HG02840 (cell line): ENCODE measurements around the gene CIAO2B.
"Not testable (repeated sequence)": the region's sequence is repeated elsewhere in the genome, so short reads cannot be mapped to it uniquely, and the experiment has no call there.

Experiments
- ATAC-seq: cut with Tn5 transposase; IDR thresholded peaks from one replicate; pipeline ENCODE4 v1.9.1; 2021; ENCODE audit warnings: mild to moderate bottlenecking, moderate library complexity, moderate number of reproducible peaks; ENCODE audit not compliant: unreplicated experiment, low FRiP score

Gene CIAO2B

DNA sequence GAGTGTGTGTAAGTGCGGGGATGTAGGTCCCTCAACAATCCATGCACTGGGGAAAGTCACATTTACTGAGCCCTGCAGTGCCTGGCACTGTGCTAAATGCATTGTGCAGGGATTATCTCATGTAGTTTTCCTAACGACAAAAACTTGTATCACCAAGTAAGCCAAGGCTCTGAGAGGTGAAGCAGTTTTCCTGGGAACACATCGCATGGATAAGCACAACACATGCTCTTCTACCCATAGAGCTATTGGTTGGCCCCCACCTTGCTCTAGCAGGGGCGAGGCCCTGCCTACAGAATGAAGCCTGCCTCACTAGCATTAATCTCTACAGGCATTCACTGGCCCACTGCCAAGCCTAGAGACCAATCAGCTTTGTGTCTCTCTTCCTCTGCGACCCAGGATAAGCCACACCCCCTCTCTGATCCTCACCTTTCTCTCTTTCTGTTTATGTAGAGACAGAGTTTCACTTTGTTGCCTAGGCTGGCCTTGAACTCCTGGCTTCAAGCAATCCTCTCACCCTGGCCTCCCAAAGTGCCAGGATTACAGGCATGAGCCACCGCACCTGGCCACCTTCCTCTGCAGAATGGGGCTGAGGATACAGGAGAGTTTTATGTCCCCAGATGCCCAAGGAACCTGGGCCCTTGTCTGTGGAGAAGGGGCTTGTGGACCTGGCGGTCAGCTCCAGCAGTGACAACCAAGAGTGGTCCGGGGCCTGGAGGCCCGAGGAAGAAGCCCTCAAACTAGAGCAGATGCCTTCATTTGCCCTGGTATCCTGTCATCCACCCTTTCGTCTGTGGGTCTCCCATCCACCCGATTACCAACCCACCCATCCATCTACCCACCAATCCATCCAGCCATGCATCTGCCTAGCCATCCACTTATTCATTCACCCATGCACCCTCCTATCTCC lies 28.3 kb downstream of the CIAO2B start:
- no peak for ATAC-seq

DNA sequence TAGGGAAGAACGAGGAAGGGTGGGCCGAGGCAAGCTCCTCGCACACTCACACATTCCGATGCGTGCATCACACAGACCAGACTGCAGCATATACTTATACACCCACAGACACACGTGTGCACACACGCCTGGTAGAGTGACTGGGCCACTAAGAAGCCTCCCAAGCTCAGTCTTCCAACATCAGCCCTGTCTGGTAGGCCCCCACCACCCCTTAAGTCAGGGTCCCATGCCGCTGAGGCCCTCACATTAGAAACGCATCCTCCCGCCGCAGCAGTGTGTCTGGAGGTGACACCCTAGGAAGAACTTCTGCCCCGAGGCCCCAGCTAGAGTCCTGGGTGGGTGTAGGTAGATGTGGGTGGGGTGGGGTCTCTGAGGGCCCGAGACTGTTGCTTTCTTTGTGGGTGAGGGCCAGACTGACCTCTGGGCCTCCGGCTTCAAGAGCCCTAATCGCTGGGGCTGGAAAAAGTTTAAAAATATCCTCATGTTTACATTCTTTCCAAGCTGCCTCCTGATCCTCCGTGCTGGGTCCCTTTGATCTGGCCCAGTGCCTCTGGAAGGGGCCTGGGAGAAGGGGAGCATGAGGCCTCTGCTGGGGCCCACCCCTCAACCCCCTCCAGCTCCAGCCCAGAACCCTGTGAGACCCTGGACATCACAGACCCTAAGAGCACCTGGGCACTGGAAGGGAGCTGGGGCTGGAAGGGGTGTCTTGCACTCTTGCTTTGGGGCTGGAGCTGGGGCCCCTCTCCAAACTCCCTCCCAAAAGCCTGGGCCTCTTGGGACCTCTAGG lies 29.2 kb downstream of the CIAO2B start:
- no peak for ATAC-seq

DNA sequence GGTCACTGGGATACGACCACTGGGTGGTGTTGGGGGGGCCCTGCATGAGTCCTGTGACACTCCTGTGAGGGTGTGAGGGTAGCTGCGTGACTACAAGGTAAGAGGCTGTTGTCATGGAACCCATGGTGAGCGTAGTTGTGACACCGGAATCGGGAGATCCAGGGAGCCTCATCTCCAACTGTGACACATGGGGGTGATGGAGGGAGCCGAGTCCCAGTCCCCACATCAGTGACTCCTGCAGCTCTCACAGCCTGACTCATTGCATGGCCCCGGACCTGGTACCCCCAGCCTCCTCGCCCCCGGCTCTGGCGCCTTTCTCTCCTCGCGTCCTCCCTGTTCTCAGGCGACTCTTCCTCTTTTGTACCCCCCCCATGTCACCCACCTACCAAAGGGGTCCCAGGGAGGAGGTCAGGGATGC lies 29.8 kb downstream of the CIAO2B start:
- no peak for ATAC-seq

DNA sequence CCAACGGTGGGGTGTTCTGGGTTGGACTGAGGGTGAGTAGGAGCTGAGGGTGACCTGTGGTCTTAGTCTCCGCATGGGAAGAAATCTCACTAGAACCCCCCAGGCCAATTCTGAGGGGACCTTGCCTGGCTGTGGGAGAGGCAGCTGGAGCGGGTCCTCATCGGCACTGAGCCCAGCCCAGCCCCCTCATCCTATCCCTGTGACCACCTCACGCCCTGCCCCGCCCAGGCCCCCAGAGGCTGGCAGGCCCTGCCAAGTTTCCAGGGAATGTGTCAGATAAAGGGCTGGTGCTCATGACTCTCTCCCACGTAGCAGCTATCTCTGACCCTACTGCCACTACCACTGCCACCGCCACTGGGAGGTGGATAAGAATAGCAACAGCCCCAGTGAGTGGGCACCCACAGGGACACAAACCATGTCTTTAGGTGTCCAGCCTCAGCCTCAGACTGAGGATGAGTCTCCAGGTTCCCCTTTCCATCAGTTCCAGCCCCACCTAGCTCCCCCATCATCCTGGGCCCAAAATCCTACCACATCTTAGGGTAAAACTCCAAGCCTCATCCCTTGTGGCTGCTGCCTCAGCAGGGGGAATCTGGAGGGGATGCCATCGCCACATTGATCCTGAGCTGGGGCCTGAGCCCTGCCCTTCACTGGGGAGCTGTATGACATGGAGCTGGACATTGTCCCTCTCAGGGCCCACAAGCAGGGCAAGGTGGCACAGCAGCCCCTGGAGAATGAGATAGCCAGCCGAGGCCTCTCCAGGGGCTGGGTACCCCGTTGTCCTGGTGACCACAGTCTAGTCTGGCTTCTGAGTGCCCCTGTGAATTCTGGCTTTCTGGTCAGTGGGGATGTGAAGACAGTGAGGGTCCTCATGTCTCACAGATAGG lies 30.4 kb downstream of the CIAO2B start:
- no peak for ATAC-seq

DNA sequence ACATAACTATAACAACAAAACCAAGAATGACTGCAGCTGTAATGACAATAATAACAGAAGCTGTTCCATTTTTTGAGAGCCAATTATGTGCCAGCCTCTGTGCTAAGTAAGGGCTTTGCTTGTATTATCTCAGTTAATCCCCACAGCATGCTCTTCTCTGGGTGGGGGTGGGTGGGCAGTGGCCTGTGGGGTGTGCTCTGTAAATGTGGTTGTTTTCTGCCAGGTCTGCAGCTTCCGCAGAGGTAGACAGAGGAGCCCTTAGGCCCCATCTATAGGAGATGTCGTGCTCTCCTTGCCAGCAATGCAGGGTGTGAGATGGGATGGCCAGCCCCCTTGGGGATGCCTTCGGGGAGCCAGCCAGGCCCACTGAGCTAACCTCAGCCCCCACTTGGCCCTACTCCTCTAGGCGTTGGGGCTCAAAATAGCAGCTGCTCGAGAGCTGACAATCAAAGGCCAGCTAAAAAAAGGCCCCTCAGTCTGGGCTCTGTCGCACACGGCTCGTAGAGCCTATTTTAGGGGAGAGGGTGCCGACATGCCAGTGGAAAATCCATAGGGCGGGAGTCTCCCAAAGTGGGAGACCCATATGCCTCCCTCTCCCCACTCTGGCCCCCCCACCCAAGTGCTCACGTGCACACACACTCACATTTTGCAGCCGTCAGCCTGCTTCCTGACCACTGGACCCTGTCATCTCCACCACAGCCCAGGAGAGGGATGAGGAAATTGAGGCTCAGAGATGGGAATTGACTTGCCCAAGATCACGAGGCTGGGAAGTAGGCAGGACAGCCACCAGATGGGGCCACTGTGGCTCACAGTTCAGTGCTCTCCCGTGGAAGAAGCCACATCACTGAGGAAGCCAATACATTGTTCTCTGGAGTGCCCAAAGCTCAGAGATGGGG lies 31.3 kb downstream of the CIAO2B start:
- ATAC-seq = no peak

DNA sequence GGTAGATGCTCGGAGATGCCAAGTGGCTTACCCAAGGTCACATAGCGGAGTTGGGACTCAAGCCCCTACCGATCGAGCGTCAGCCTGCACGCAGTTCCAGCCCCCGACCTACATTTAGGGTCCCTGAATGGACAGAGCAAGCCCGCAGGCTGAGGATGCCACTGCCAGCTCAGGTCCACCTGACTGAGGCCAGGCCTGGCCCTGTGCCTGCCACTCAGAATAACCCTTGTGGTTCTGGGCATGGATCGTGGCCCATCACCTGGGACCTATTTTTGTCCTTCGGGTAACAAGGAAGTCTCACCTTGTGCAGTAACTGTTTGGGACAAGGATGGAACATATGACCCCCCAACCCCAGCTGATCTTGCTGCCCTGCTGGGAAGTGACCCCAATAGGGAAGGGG lies 32.6 kb downstream of the CIAO2B start:
- no peak for ATAC-seq

DNA sequence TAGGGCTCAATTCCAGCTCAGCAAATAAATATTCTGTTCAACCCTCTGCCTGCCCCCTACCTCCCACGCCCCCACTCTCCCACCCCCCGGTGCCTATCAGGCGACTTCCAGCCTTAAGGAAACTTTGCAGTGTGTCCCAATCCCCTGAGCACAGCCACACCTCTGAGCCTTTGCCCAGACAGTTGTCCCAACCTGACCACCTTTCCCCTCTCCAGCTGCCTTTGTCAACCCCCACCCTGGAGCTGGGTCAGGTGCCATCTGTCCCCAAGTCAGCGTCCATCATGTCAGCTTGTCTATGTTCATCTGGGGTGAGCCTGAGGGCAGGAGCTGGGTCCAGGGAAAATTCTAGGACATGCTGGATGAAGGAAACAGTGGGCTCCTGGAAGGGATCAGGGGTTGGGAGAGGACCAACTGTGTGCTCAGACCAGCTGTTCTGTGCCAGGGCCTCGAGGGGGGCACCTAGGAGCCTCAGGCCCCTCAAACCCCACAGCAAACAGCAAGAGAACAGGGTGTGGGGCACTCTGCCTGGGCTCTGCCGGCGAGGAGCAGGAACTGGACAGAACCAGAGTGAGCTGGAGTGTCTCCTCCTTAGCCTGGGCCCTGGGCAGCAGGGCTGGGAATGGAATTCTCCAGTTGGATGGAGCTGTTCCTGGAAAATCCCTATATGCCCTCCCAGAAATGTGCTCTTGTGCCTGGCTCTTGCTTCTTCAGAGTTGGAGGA lies 33.3 kb downstream of the CIAO2B start:
- no peak for ATAC-seq

DNA sequence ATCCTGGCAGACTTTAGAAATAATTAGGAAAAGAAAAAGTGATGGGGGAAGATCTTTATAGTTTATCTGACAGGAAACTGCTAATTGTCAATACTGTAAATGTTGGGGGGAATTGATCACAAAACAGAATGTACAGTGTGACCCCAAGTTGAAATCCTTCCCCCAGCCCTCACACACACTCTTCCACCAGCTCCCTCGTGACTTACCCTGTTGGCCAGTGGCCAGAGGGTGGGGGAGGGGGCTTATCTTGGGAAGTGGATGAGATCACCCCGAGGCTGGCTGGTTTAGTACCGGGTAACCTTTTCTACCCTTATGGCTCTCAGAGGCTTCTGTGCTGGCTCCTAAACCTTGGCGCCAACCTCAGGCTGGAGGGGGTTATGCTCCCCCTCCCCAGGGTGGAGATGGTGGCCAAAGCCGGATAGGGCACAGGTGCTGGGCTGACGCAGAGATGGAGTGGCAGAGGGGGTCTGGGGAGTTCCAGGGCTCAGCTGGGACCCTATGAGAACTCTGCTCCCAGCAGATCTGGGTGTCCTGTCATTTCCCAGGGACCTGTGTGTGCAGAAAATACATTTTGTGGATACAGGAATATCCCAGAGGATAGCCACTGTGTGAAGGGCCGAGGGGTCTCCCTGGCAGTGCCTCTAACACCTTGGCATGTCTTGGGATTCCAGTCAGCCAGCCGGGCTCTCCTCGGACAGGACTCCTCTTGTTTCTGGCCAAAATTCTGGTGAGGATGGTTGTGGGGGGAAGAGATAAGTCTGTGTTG lies 34.1 kb downstream of the CIAO2B start:
- ATAC-seq = no peak

DNA sequence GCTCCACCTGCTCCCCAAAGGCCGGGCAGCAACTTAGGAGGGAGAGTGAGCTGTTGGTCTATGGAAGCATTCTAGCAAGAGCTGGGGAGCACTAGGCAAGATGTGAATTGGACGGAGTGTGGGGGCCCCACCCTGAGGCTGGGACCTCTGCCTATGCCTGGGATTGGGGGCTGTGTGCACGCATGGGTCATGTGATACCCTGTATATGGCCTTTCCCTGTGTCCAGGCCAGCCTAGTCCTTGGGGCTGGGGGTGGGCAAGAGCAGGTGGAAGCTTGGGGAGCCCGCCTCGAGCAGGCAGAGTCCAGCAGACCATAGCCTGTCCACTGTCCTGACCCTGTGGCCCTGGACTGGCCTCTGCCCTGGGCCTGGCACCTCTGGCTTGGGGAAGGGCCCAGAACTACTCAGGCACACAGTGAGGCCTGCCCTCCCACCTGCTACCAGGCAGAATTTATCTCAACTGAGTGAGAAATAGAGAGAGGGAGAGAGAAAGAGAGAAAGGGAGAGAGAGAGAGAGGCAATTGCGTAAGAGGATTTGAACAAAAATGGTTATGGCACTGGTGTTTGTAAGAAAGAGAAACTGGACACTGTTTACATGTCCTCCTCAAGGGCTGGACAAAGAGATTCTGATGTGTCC lies 34.8 kb downstream of the CIAO2B start:
- ATAC-seq = no peak

DNA sequence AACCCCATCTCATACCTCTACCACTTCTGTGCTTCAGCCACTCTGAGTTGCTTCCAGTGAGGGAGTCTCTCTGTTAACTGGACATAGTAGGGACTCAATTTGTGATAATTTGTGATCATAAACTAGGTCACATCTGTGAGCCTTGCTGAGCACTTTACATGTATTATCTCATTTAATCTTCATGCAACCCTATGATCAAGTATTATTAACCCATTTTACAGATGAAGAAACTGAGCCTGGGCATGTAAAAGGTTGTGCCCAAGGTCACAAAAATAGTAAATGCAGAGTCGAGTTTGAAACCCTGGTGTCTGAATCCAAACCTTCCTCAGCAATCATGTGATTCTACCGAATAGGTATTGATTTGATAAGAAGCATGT lies 35.3 kb downstream of the CIAO2B start:
- no peak for ATAC-seq

DNA sequence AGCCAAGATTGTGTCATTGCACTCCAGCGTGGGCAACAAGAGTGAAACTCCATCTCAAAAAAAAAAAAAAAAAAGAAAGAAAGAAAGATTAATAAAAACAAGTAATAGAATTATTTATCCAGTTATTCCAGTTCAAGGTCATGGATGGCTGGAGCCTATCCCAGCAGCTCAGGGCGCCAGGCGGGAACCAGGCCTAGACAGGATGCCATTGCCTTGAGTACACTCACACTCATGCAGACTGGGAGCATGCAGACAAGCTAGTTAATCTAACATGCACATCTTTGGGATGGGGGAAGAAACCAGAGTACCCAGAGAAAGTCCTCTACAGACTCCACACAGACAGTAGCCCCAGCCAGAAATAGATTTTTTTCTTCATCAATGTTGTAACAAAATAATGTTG lies 36.0 kb downstream of the CIAO2B start:
- ATAC-seq = no peak

DNA sequence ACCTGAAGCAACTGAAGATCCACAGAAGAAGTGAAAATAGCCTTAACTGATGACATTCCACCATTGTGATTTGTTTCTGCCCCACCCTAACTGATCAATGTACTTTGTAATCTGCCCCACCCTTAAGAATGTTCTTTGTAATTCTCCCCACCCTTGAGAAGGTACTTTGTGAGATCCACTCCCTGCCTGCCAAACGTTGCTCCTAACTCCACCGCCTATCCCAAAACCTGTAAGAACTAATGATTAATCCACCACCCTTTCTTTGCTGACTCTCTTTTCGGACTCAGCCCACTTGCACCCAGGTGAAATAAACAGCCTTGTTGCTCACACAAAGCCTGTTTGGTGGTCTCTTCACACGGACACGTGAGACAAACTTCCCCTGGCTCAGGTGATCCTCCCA lies 37.5 kb downstream of the CIAO2B start:
- not testable (repeated sequence) for ATAC-seq

DNA sequence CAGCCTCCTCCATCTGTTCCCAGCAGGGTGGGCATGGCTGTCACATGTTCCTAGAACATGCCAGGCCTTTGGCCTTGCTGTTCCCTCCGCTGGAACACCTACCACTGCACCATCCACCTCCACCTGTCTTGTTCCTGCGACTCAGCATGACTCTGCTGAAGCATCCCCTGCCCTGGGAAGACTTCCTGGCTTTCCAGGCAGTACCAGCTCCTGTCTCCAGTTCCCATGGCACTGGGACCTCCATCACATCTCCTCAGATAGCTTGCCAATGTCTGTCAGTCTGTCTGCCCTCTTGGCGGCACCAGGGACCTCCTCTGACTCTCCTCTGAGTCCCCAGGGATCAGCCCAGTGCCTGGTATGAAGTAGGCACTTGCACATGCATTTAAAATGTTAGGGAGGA lies 38.2 kb downstream of the CIAO2B start:
- ATAC-seq = no peak

DNA sequence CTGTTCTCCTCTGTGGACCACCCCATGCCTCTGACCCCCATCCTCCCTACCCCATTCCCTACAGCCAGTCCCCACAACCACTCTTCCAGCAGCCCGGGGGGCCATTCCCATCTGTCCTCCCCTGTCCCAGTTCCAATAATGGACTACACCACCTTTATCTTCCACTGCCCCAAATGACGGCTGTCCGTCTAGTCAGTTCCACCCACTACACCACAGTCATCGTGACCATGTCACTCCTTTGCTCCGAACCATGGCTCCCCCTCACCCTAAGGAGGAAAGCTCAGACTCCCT lies 38.6 kb downstream of the CIAO2B start:
- ATAC-seq = no peak

DNA sequence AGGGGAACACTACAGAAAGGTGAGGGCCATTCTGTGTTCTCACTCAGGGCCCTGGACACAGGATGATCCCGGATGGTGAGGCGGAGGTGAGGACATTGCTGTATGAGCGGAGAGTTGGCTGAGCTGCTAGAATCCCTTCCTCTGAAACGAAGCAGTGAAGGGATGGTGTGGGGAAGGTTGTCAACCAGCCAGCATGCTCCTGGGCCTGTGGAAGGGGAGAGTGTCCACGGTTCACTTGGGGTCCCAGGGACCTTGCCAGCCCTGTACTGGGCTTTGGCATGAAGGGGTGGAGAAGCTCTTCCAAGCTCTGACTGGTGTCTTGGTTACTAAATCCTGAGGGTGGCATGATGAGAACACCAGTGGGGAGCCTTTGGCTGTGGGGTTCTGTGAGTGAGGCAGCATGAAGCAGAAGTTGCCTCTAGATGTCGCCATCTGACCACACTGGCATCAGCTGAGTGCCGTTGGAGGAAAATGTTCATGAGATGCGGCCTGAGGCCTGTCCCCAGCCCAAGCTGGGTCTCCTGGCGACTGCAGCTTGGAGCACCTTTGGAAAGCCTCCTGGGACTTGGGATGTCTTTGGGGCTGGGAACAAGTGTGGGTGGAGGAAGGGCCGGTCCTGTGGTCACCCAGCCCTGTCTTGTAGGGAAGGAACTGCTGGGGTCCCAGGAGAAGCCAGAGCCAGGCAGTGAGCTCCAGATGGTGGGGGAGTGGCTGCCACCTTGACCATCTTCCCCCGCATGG lies 39.1 kb downstream of the CIAO2B start:
- no peak for ATAC-seq

DNA sequence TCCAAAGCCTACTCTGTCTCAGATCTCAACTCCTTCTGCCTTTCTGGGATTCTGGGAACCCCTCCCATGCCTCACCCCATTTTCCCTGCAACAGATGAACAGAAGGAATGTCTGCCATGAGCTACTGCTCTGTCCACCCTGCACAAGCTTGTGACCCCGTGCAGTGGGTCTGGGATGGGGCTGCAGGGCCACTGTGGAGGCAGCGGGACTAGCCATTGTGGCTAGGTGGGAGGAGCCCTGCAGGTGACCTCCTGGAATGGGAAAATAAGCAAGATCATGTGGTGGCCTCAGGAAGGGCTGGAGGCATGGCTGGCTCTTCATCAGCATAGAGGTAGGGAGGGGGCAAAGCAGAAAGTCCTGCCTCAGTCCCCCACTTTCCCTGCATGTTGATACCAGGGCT lies 40.1 kb downstream of the CIAO2B start:
- ATAC-seq = no peak

DNA sequence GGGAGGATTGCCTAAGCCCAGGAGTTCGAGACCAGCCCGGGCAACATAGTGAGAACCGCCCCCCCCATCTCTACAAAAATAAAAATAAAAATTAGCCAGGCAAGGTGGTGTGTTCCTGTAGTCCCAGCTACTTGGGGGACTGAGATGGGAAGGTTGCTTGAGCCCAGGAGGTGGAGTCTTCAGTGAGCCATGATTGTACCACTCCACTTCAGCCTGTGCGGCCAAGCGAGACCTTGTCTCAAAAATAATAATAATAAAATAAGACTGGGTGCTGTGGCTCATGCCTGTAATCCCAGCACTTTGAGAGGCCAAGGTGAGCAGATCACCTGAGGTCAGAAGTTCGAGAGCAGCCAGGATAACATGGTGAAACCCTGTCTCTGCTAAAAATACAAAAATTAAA lies 42.4 kb downstream of the CIAO2B start:
- ATAC-seq = no peak

DNA sequence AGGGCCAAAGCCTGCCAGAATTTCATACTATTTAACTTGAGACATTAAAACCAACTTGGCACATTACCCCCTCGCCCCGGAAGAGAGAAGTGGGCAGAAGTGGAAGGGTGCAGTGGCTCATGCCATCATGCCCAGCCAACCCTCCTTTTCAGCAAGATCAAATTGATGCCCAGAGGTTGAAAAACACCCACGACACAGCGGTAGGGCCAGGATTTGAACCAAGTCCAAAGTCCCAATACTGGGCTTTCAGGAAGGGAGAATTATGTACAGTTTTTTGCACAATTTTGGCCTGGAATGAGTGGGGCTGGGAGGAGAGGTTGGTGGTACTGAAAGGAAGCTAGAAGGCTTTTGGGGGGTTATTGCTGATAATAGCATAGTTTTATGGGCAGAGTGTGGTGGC lies 42.8 kb downstream of the CIAO2B start:
- ATAC-seq = no peak
